ENCODE results near the gene DIO2. TPM values are rescaled to one million over a fixed set of nuclear protein-coding genes. Genes with fewer than 3 reads are reported as not detected.
A peak's percentile ranks its signal among the peaks of the same experiment; 100 is the strongest.

DIO2 gene
- total RNA-seq, 4 donors from 2014 or later: 11.6 to 20.0 (median 18.4) TPM

GRCh38 chr14:80172375-80173051, 38.8 kb downstream of the DIO2 start:
- no peaks in the 10 kb centered on the region for H3K9me3 ChIP-seq
- no peaks in the 10 kb centered on the region for H3K36me3 ChIP-seq
- H3K4me3 ChIP-seq: no peak overlapping the region
- H3K27me3 ChIP-seq: no peaks in the 10 kb centered on the region
- no peaks in the 10 kb centered on the region for H3K4me1 ChIP-seq
- TF ChIP-seq EP300 (IDR thresholded peaks at IDR 0.05) (no peak), POLR2AphosphoS5 (IDR thresholded peaks at IDR 0.05) (no peak), CTCF (IDR thresholded peaks at IDR 0.05) (no peak), POLR2A (IDR thresholded peaks at IDR 0.05) (no peak)
- H3K27ac ChIP-seq: no peak overlapping the region
- WGBS, 2 donors (ENCODE audit: low coverage in 1 of 2): 82 to 90% methylated on average over 3 of the region's 3 CpGs
- ATAC-seq: no peak

- H3K4me1 ChIP-seq: peaks cover 0 to 3% (median 0%) of the 10 kb centered on the region in 3 donors
- H3K4me3 ChIP-seq: no peak overlapping the region
- ATAC-seq: peak; percentile 57
- no peaks in the 10 kb centered on the region for H3K27me3 ChIP-seq
- H3K9me3 ChIP-seq: no peaks in the 10 kb centered on the region
- peak overlapping the region in 2 of 4 donors; percentile 39 to 40 for H3K27ac ChIP-seq
- H3K36me3 ChIP-seq: no peaks in the 10 kb centered on the region
- 50 to 76% methylated on average over 4 to 6 of the region's 6 CpGs for WGBS, 2 donors (ENCODE audit: low coverage in 1 of 2)
- TF ChIP-seq CTCF (IDR thresholded peaks at IDR 0.05) (no peak), EP300 (IDR thresholded peaks at IDR 0.05) (no peak), POLR2AphosphoS5 (IDR thresholded peaks at IDR 0.05) (no peak), POLR2A (IDR thresholded peaks at IDR 0.05) (no peak)
Observed at GRCh38 chr14:80167793-80168448, 43.4 kb downstream of the DIO2 start.

- TF ChIP-seq EP300 (IDR thresholded peaks at IDR 0.05) (no peak), POLR2AphosphoS5 (IDR thresholded peaks at IDR 0.05) (no peak), POLR2A (IDR thresholded peaks at IDR 0.05) (no peak), CTCF (IDR thresholded peaks at IDR 0.05) (no peak)
- Histone ChIP-seq H3K36me3 (no peaks in the 10 kb centered on the region), H3K27me3 (no peaks in the 10 kb centered on the region), H3K4me3 (no peak overlapping the region), H3K27ac (no peak overlapping the region), H3K9me3 (no peaks in the 10 kb centered on the region), H3K4me1 (peaks cover 0 to 3% (median 0%) of the 10 kb centered on the region in 3 donors)
- WGBS, 2 donors (ENCODE audit: low coverage in 1 of 2): 83 to 91% methylated on average over 8 to 9 of the region's 9 CpGs
- ATAC-seq: no peak
Observed at GRCh38 chr14:80164991-80165721, 46.1 kb downstream of the DIO2 start.

GRCh38 chr14:80152763-80153162, 58.5 kb downstream of the DIO2 start:
- TF ChIP-seq POLR2A (IDR thresholded peaks at IDR 0.05): no peak
- no peak for TF ChIP-seq CTCF (IDR thresholded peaks at IDR 0.05)
- no peak for TF ChIP-seq POLR2AphosphoS5 (IDR thresholded peaks at IDR 0.05)
- no peak for TF ChIP-seq EP300 (IDR thresholded peaks at IDR 0.05)
- no peak overlapping the region for H3K27ac ChIP-seq
- no peak overlapping the region for H3K4me3 ChIP-seq
- H3K27me3 ChIP-seq: no peaks in the 10 kb centered on the region
- no peaks in the 10 kb centered on the region for H3K9me3 ChIP-seq
- WGBS, 2 donors (ENCODE audit: low coverage in 1 of 2): 47 to 58% methylated on average over 1 of the region's 1 CpG
- no peak for ATAC-seq
- H3K4me1 ChIP-seq: no peaks in the 10 kb centered on the region
- no peaks in the 10 kb centered on the region for H3K36me3 ChIP-seq
